GM23248 (cell line): ENCODE results near the gene C5.

ENCODE experiments used
- EZH2 ChIP-seq: fragments of 200-600 bp; sonication (generic); IDR thresholded peaks from 2 replicates; pipeline ENCODE4 v1.6.1; 2018; ENCODE audit warnings: antibody characterized with exemption, mild to moderate bottlenecking; ENCODE audit not compliant: insufficient read depth, poor library complexity, severe bottlenecking
- EZH2phosphoT487 ChIP-seq: fragments of 200-600 bp; sonication (generic); IDR thresholded peaks from 2 replicates; pipeline ENCODE4 v1.6.1; 2018; ENCODE audit warnings: antibody characterized with exemption, moderate library complexity, mild to moderate bottlenecking, low read depth; ENCODE audit not compliant: insufficient read depth

GRCh38 chr9:120918931-120919842 is 130.9 kb downstream of the C5 start:
- TF ChIP-seq EZH2: no peak
- TF ChIP-seq EZH2phosphoT487: no peak
